AG09319 (cell line): Measurements from ENCODE around the gene IQCN.

Experiments used
- DNase-seq: peaks from one replicate; pipeline ENCODE4 v3.0.0-alpha.2; 2010; ENCODE audit warnings: low read depth; ENCODE audit errors: extremely low read depth
- CTCF ChIP-seq: IDR thresholded peaks from 2 replicates; pipeline ENCODE4 v1.5.1; 2011; ENCODE audit warnings: low read depth, mild to moderate bottlenecking, inconsistent platforms, low read length, moderate library complexity

IQCN gene

DNA sequence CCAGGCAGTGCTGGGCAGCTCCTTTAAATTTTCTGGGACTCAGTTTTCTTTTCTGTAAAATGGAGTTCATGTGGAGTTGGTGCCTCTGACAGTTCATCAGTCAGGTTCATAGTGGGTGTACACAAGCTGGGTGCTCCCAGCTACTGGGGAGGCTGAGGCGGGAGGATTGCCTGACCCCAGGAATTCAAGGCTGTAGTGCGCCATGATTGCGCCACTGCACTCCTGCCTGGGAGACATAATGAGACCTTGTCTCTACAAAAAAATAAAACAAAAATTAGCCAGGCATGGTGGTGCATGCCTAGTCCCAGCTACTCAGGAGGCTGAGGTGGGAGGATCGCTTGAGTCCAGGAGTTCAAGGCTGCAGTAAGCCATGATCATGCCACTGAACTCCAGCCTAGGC lies 21.1 kb downstream of the IQCN start:
- no peak for TF ChIP-seq CTCF
- no peak for DNase-seq

DNA sequence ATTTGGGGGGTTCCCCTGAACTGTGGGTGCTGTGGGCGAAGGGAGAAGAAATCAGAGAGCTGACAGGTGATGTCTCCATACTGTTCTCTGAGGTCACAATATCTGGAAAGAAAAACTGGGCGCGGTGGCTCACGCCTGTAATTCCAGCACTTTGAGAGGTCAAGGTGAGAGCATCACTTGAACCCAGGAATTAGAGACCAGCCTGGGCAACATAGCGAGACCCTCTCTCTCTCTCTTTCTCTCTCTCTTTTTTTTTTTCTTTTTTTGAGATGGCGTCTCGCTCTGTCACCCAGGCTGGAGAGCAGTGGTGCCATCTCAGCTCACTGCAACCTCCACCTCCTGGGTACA lies 21.9 kb downstream of the IQCN start:
- DNase-seq = no peak
- TF ChIP-seq CTCF = no peak

GRCh38 chr19:18251587-18252369 lies 22.5 kb downstream of the IQCN start:
- peak; percentile 87 for TF ChIP-seq CTCF
- peak; percentile 23 for DNase-seq

GRCh38 chr19:18249834-18250233 lies 24.4 kb downstream of the IQCN start:
- TF ChIP-seq CTCF = no peak
- no peak for DNase-seq

DNA sequence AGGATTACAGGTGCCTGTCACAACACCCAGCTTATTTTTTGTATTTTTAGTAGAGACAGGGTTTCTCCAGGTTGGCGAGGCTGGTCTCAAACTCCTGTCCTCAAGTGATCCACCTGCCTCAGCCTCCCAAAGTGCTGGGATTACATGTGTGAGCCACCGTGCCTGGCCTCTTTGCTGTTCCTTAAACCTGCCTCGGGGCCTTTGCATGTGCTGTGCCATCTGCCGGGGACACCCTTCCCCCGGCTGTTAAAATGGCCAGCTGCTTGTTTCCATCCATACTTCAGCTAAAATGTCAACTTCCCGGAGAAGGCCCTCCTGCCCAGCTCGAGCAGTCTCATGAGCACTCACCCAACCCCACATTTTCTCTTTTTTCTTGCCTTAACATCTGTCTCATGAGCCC lies 29.0 kb downstream of the IQCN start:
- no peak for TF ChIP-seq CTCF
- DNase-seq = no peak

GRCh38 chr19:18239303-18239702 lies 34.9 kb downstream of the IQCN start:
- no peak for DNase-seq
- TF ChIP-seq CTCF = no peak

- no peak for DNase-seq
- no peak for TF ChIP-seq CTCF
Measured at GRCh38 chr19:18234194-18234593, 40.1 kb downstream of the IQCN start.
